Activated CD8-positive, alpha-beta memory T cell treated with anti-CD3 and anti-CD28 coated beads, Interleukin-2, amount 50 U/mL, for 1 hour (primary cell): ENCODE results near the gene GABPB2.
"Not testable (repeated sequence)": the region's sequence is repeated elsewhere in the genome, so short reads cannot be mapped to it uniquely, and the experiment has no call there.

ENCODE experiments used
- DNase-seq: peaks from one replicate; pipeline ENCODE4 v3.0.0-alpha.2; 2020; ENCODE audit errors: extremely low read depth

GABPB2 gene

DNA sequence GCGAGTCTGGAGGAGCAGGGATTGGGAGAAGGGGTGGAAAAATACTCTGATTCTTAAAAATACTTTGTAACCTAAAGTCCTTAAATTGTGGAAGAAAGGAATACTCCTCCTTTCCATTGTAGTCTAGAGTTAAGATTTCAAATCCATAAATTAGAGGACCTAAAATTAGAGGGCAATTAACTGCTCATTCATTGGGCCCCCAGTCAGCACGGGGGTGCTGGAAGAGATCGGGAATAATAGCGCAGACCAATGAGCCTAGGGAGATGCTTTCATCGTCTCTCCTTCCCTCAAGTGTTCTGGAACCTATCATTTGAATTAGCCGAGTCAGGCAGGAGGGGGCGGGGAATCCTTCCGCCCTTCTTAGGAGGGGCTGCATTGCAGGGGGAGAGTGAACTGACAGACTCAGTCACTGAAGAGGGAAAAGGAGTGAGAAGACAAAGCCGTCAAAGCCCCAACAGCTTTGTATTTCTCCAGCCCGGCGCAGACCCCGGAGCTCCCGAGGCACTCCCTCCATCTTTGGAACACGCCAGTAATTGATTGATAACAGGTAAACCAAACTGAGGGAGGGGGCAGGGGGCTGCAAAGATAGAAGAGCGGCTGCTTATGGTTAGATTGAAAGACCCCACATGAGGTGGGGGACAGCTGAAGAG, 10.4 kb upstream of the GABPB2 start, which contains the start of gene MLLT11:
Gene MLLT11 (plus strand): TSS at position 391 of the 650 bp plus-strand sequence. CDS start 6,828 bp downstream, outside the sequence.
- DNase-seq: no peak

DNA sequence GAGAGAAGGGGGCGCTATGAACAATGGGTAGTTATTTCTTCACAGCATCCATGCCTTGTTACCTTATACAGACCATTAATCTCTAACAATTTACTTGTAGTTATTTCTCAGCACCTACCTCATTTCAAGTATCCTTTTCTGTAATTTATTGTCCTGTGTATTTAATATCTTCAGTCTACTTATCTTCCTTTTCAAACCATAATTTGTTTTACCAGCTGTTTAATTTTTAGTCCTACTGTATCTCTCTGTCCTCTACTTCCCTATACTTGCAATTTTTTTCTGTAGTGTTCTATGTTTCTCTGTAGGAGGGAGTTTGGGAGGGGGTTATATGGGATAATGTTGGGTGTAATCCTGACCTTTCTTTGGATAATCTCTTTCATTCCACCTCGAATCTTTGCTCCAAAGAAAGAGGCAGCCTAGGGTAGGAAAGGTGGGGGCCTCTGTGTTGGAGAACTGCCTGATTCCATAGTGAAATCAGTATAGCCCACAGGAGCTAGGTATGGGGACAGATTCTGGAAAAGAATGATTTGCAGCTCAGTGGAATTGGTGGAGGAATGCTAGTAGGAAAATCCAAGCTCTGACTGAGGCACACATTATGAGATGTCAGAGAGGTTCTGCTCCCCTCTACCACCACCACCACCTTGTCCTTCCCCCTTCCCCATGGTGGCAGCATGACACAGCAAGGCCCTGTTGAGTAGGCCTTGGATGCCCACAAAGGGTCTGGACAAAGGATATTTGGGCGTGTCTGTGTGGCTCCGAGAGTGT, 9.7 kb upstream of the GABPB2 start:
- no peak for DNase-seq

DNA sequence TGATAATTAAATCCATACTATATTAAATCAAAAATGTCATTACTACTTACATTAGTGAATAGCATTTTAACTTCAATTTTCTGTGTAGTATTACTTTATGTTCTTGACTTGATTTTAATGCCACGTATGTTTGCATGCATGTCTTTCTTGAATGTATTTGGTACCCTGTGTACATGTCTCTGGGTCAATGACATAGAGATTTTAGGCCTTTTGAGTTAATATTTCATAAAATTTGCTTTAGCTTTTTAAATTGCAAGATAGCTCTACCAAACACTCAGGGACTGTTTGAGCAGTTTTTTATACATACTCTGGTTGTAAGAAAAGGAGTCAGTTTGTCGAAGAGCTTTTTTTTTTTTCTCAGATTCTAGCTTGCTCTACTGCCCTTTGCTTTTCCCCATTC, 8.9 kb upstream of the GABPB2 start:
- no peak for DNase-seq

DNA sequence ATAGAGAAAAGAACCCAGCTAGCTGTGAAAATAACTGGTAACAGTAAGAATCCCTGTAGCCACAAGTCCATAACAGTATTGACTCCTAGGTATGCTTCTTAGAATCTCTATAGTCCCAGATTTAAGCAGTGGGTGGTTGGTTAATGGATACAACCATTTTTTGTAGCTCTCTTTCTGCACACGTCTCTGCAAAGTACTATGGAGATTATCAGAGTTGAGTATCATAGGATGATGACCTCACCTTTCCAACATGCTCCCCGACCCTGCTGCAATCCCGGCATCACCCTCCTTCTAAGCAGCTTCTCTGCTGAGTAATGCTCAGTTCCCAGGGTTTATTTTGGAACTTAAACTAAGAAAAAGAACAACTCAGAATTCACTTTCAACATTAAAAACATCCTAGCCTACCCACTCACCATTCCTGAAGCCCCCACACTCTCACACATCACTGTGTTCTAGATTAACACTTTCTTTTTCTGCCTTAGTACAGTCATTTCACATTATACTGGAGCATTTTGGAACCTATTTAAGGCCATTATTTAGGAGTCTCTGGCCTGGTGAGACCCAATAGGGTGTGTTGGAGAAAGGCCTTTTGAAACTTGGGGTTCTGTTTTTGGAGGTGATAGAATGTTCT, 7.7 kb upstream of the GABPB2 start:
- no peak for DNase-seq

DNA sequence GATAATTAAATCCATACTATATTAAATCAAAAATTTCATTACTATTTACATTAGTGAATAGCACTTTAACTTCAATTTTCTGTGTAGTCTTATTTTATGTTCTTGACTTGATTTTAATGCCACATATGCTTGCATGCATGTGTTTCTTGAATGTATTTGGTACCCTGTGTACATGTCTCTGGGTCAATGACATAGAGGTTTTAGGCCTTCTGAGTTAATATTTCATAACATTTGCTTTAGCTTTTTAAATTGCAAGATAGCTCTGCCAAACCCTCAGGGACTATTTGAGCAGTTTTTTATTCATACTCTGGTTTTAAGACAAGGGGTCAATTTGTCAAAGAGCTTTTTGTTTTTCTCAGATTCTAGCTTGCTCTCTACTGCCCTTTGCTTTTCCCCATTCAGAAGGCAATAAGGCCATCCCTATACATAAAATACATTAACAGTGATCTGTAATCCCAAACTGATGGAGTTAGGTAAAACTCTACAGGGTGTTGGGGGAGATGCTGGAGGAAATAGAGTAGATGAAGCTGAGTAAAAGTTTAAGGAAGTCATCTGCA, 5.4 kb upstream of the GABPB2 start:
- DNase-seq: no peak

DNA sequence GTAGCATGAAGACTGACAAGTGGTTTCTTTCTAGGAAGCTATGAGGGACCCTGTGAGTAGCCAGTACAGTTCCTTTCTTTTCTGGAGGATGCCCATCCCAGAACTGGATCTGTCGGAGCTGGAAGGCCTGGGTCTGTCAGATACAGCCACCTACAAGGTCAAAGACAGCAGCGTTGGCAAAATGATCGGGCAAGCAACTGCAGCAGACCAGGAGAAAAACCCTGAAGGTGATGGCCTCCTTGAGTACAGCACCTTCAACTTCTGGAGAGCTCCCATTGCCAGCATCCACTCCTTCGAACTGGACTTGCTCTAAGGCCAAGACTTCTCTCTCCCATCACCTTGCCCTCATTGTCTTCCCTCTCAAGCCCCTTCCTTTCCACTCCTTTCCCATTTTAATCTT, 3.4 kb upstream of the GABPB2 start:
- DNase-seq: no peak

DNA sequence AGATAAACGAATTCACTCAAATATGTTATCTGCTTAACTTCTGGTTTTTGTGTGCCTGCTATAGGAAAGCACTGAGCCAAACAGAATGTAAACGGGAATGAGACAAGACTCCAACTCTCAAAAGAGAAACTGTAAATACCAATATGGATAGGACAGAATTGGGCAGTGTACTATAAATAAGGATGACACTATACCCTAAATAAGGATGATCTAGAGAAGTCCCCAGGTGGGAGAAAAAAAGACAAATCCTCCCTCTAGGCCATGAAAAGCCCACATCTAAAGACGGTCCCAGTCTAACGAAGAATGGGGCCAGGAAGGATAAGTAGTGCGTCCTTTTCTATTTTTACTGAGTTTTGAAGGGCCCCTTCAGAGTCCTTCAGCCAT, 1.5 kb upstream of the GABPB2 start:
- DNase-seq: no peak

DNA sequence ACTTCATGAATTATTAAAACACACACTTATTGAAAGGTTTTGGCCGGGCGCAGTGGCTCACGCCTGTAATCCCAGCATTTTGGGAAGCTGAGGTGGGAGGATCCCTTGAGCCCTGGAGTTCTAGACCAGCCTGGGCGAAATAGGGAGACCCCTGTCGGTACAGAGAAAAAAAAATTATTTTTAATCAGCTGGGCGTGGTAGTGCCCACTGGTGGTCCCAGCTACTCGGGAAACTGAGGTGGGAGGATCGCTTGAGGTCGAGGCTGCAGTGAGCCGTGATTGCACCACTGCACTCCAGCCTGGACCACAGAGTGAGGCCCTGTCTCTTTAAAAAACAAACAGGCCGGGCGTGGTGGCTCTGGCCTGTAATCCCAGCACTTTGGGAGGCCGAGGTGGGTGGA, 1.7 kb downstream of the GABPB2 start:
- no peak for DNase-seq

DNA sequence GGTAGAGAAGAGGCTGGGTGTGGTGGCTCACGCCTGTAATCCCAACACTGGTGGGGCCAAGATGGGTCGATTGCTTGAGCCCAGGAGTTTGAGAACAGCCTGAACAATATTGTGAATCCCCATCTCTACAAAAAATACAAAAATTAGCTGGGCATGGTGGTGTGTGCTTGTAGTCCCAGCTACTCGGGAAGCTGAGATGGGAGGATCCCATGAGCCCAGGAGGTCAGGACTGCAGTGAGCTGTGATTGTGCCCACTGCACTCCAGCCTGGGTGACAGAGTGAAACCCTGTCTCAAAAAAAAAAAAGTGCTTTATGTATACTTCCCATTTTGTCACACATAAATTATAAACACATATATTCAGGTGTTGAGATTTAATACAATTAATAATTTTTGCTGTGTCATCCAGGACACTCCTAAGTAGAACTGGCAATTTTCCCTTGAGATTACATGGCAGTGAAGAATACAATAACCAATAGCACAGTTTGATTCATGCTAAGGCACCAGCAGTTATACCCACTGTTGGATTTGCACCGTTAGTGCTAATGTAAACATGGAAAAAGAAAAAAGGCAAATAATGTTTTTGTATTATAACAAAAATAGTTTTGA, 15.5 kb downstream of the GABPB2 start:
- no peak for DNase-seq

DNA sequence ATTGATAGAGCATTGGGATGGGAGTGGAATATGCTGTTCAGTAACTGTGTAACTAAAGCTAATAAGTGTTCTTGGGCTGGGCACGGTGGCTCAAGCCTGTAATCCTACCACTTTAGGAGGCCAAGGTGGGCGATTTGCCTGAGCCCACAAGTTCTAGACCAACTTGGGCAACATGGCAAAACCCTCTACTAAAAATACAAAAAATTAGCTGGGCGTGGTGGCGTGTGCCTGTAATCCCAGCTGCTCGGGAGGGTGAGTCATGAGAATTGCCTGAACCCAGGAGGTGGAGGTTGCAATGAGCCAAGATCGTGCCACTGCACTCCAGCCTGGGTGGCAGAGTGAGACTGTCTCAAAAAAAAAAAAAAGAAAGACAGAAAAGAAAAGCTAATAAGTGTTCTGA, 26.9 kb downstream of the GABPB2 start:
- DNase-seq: not testable (repeated sequence)

DNA sequence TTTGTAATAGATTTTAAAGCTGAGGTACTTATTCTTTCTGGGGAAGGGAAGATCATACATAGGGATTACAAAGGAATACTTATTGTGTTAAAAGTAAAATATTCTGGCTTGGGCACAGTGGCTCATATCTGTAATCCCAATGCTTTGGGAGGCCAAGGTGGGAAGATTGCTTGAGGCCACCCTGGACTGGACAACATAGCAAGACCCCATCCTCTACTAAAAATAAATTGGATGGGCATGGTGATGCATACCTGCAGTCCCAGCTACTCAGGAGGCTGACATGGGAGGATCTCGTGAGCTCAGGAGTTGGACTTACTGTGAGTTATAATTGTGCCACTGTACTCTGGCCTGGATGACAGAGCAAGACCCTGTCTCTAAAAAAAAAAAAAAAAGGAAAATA, 27.6 kb downstream of the GABPB2 start:
- DNase-seq: no peak

DNA sequence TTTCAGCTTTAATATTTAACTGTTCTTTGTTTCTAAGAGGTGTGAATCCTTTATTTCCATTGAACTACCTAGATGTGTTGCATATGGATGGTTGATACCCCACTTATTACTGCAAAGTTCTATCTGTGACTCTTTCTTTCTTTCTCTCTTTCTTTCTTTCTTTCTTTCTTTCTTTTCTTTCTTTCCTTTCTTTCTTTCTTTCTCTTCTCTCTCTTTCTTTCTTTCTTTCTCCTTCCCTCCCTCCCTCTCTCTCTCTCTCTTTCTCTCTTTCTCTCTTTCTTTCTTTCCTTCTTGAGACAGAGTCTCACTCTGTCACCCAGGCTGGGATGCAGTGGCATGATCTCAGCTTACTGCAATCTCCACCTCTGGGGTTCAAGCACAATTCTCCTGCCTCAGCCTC, 34.1 kb downstream of the GABPB2 start:
- DNase-seq: no peak

DNA sequence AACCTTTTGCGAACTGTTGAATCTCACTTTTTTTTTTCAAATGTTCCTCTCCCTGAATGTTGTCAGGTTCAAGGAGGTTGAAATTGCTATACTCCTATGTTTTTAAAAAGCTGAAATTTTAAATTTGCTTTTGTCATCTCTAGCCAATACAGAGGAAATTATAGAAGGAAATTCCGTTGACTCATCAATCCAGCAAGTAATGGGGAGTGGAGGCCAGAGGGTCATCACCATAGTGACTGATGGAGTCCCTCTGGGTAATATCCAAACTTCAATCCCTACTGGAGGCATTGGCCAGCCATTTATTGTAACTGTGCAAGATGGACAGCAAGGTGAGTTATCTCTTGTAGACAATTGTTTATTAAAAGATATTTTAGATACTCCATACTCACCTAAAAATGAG, 36.3 kb downstream of the GABPB2 start:
- DNase-seq: no peak

DNA sequence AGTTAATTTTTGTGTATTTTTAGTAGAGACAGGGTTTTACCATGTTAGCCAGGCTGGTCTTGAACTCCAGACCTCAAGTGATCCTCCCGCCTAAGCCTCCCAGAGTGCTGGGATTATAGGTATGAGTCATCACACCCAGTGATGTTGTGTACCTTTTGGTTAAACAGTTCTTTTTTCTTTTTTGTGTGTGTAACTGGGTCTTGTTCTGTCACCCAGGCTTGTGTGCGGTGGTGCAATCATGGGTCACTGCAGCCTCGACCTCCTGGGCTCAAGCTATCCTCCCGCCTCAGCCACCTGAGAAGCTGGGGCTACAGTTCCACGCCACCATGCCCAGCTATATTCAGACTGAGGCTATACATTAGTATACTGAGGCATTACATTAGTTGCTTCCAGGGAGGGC, 37.8 kb downstream of the GABPB2 start:
- no peak for DNase-seq

DNA sequence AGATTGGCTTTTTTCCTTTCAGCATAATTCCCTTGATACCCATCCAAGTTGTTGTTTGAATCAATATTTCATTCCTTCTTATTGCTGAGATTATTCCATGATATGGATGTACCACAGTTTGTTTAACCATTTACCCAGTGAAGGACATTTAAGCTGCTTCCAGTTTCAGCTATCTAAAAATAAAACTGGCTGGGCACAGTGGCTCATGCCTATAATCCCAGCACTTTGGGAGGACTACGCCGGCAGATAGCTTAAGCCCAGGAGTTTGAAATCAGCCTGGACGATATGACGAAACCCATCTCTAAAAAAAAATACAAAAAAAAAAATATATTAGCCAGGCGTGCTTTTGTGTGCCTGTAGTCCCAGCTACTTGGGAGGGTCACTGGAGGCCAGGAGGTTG, 43.3 kb downstream of the GABPB2 start:
- DNase-seq: no peak

DNA sequence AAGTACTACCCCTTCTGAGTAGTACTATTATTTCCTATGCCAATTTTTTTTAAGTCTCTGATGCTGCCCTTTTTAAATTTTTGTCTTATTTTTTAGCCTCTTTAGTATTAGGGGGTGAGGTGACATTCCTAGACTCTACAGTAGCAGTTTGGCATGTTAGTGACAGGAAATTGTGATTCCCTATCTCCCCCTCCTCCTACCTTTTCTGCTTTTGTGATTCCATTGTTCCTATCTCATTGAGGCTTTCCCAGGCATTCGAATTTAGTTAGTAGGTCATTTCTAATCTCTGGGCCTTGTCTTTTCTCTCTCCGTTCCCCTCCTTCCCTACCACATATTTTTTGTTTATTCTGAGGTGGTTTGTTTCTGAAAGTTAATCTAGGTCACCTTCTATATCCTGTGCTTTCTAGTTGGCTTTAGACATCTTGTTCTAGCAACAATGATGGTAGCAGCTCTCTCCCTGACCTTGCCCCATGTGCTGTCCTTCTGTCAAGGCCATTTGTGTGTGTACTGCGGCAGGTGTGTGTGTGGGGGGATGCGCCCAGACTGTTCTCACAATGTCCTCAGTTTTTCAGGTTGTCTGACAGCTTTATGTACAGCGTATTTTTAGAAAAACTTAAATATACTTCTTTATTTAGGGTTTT, 54.3 kb downstream of the GABPB2 start:
- no peak for DNase-seq

DNA sequence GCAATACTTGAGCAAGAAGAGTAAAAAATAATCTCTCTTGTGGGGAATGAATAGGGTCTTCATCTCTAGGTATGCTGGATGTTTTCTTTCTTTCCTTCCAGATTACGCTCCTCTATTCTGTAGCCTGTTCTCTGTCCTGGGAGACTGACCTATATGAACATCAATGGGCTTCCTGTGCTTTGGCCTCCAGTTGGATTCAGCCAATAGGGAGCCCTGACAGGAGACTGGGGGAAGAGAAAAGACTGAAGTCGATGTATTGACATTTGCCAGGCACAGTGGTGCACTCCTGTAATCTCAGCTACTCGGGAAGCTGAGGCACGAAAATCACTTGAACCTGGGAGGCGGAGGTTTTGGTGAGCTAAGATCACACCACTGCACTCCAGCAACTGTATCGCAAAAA, 58.2 kb downstream of the GABPB2 start:
- DNase-seq: no peak

DNA sequence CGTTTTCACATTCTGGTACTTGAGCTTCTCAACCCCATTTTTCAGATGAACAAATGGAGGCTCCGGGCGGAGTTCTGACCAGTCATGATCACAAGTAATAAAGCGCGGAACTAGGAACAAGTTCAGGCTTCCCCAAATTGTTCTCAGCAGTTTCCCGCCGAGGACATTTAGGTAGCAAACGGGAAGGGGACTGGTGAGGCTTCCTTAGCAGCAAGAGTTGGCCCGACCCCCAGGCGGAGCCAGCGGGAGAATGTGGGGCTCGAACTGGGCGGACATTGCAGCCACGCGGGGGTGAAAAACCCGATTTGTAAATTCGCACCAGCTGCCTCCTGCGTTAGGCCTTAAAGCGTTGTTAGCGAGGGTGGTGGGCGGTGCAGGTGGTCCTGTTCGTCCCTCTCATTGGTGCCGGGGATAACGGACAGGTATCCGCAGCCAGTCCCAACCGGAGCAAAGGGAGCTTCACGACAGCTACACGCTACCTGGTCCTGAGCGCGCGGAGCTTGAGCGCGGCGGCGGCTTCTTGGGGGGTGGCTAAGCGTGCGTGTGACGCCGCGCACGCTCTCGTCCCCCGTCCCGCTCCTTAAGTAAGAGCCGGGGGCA, 60.5 kb downstream of the GABPB2 start:
- peak; percentile 71 for DNase-seq

DNA sequence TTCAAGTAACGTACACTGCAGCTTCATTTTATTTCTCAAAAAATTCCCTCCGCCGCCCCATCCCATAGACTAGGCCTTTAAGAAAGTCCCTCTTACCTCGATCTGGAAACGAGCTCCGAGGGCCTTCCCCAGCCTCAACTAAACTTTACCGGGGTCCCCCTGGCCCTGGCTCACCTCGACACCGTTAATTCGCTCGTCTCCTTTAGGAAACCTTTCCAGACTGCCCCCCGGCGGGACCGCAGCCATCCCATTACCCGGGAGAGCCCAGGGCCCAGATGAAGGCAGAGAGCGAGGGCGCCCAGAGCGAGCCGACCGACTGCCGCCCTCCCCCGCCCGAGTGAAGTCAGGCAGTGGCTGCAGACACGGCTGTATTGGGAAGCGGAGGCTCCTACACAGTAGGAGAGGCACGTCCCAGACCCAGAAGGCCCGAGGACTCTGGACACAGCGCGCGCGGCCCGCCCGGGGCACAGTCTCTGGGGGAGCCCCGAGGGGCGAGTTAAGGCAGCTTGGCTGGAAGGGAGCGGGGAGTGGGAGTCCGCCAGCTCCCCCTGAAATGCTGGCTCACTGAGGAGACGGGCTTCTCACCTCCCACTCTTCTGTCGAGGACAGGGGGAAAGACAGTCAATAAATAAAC, 61.3 kb downstream of the GABPB2 start:
- DNase-seq: no peak

DNA sequence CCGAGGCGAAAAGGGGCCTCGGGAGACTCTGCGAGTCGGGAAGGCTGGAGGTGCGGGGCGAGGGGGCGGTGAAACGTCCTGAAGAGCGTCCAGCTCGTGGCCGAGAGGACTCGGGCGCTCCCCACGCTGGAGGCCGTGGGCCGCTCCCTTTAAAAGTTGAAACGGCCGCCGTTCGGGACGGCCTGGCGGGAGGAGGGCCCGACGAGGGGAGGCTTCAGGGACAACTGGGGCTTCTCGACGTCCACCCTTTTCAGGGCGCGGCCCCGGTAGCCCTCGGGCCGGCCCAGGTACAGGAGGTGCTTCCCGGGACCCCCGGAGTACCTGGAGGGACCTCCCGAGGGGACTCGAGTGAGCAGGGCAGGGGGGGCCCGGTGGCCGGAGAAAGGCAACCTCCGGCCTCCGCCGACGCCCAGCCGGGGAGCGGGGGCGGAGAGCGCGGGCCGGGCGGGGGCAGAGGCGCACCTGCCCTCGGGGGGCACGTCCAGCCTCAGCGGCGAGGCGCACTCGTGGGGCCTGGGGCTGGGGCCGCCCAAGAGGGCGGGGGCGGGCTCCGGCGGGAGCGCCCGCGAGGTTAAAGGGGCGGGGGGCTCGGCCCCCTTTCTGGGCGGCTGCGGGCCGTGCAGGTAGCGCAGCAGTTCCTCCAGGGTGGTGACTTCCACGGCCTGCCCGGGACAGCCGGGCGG, 61.9 kb downstream of the GABPB2 start:
- no peak for DNase-seq
